GM12878 (cell line): ENCODE measurements around the gene SRP54. TPM values are rescaled to one million over a fixed set of nuclear protein-coding genes. Genes with fewer than 3 reads are reported as not detected.

Experiments
- ATAC-seq: fragments of 200-7000 bp; cut with Tn5 transposase; 3 replicates; pipeline ENCODE4 v1.9.1; 2020; ENCODE audit warnings: mild to moderate bottlenecking, moderate library complexity
- BruUV-seq: library from RNA; stranded (reverse); fragments of 400-500 nt; replicated peaks from 2 replicates; lab custom pipeline; 2021; lab: Mats Ljungman, UMichigan
- CTCF ChIA-PET: fragments of 300-600 bp; sonication (Branson Sonifier 250); formaldehyde crosslinking; extraction: SDS; loops from one replicate; lab custom pipeline; 2021; ENCODE audit warnings: inconsistent platforms; lab: Yijun Ruan, JAX
- POLR2A ChIA-PET: fragments of 350-600 bp; formaldehyde crosslinking; extraction: SDS; loops from one replicate; lab custom pipeline; 2021; ENCODE audit warnings: inconsistent platforms; lab: Charles Lee
- RAD21 ChIA-PET: fragments of 300-600 bp; sonication (Branson Sonifier 250); formaldehyde crosslinking; loops from one replicate; lab custom pipeline; 2023; ENCODE audit warnings: antibody characterized with exemption; ENCODE audit not compliant: unreplicated experiment; lab: Charles Lee
- SMC1A ChIA-PET: fragments of 300-600 bp; sonication (Branson Sonifier 250); formaldehyde crosslinking; loops from one replicate; lab custom pipeline; 2023; ENCODE audit not compliant: unreplicated experiment, uncharacterized antibody; lab: Charles Lee
- DNase-seq: peaks from one replicate; pipeline ENCODE4 v3.0.0-alpha.2; 2011; ENCODE audit warnings: low read depth, low spot score
- FAIRE-seq: peaks from 3 replicates; lab custom pipeline; 2011; peaks lifted over from hg19 to GRCh38; lab: Jason Lieb, UNC
- H2AFZ ChIP-seq: 2 replicates; pipeline ENCODE4 v1.6.0; 2011; ENCODE audit warnings: low read depth, low read length, control low read depth; ENCODE audit not compliant: control insufficient read depth
- H3K27ac ChIP-seq: 2 replicates; pipeline ENCODE4 v1.5.1; 2011; ENCODE audit warnings: control low read depth; ENCODE audit not compliant: control insufficient read depth, insufficient read depth
- H3K27me3 ChIP-seq, 2 experiments: replicated peaks in 1 of 2; 2 replicates each; pipeline versions ENCODE4 v1.6.0 to v1.6.1; 2011; ENCODE audit warnings: low read length in 1 of 2; ENCODE audit not compliant: control insufficient read depth in 2 of 2, insufficient read depth in 2 of 2
- H3K36me3 ChIP-seq, 2 experiments: 2 replicates each; pipeline ENCODE4 v1.5.1; 2011; ENCODE audit warnings: low read length in 1 of 2; ENCODE audit not compliant: control insufficient read depth in 2 of 2, insufficient read depth in 2 of 2
- H3K4me1 ChIP-seq: 2 replicates; pipeline ENCODE4 v1.6.1; 2011; ENCODE audit warnings: mild to moderate bottlenecking, low read length, moderate library complexity, mixed read lengths; ENCODE audit not compliant: control insufficient read depth, insufficient read depth
- H3K4me2 ChIP-seq: 2 replicates; pipeline ENCODE4 v1.6.0; 2011; ENCODE audit warnings: control low read depth; ENCODE audit not compliant: control insufficient read depth, insufficient read depth
- H3K4me3 ChIP-seq: fragments of 200-600 bp; sonication (generic); 2 replicates; pipeline ENCODE4 v1.5.1; 2016
- H3K79me2 ChIP-seq: 2 replicates; pipeline ENCODE4 v1.6.0; 2011; ENCODE audit warnings: low read length; ENCODE audit not compliant: control insufficient read depth, insufficient read depth
- H3K9ac ChIP-seq: 2 replicates; pipeline ENCODE4 v1.8.0; 2011; ENCODE audit warnings: low read length, control low read depth, mixed read lengths; ENCODE audit not compliant: control insufficient read depth, insufficient read depth
- H3K9me3 ChIP-seq: replicated peaks from 3 replicates; pipeline ENCODE4 v1.5.1; 2011; ENCODE audit warnings: mild to moderate bottlenecking, low read length; ENCODE audit not compliant: control insufficient read depth, insufficient read depth
- H4K20me1 ChIP-seq: 2 replicates; pipeline ENCODE4 v1.6.0; 2011; ENCODE audit not compliant: control insufficient read depth, insufficient read depth
- ETV6 ChIP-seq, 2 experiments: fragments of 450-650 bp in 1 of 2; IDR thresholded peaks in 1 of 2; conservative IDR thresholded peaks in 1 of 2; 2 replicates each; pipeline ENCODE4 v1.6.1; 2014; ENCODE audit warnings: antibody characterized with exemption in 1 of 2, borderline replicate concordance in 1 of 2, low read depth in 1 of 2, mild to moderate bottlenecking in 1 of 2, moderate library complexity in 1 of 2
- NKRF ChIP-seq: fragments of 450-650 bp; conservative IDR thresholded peaks from 2 replicates; pipeline ENCODE4 v1.6.1; 2017; ENCODE audit warnings: mild to moderate bottlenecking, moderate library complexity
- REST ChIP-seq: IDR thresholded peaks from 2 replicates; pipeline ENCODE4 v1.6.1; 2012; ENCODE audit warnings: mild to moderate bottlenecking, low read depth, low read length
- USF2 ChIP-seq: IDR thresholded peaks from 2 replicates; pipeline ENCODE4 v1.6.1; 2011; ENCODE audit warnings: low read depth, low read length, improper control_type of control experiment, borderline replicate concordance
- ZBED1 ChIP-seq: IDR thresholded peaks from 2 replicates; pipeline ENCODE4 v1.6.1; 2016; ENCODE audit warnings: borderline replicate concordance
- WGBS: methylation state at CpG from one replicate; pipeline ENCODE4 v1.1.6; 2016; ENCODE audit warnings: low lambda C conversion rate; ENCODE audit not compliant: insufficient replicate concordance, insufficient coverage; ENCODE audit errors: missing lambda C conversion rate; 5-methylcytosine and 5-hydroxymethylcytosine counted together
- in situ Hi-C: fragments of 300-500 bp; cut with MboI; formaldehyde crosslinking; loops from 9 replicates; pipeline ENCODE4 v1.14.3; 2018; ENCODE audit warnings: mixed read lengths
- intact Hi-C: fragments of 100-400 bp; cut with micrococcal nuclease; formaldehyde crosslinking; loops from one replicate; pipeline ENCODE4 v1.14.2; 2022; ENCODE audit not compliant: unreplicated experiment
- polyA plus RNA-seq, 11 experiments: library from polyadenylated mRNA; depleted of rRNA in 4 of 11; unstranded in 6 of 11; stranded (reverse) in 5 of 11; fragments of >200 nt; fragmentation: Nextera tagmentation in 4 of 11; fragmentation: Illumina TruSeq in 1 of 11; extraction: Ambion mirVana in 4 of 11; extraction: Trizol in 1 of 11; gene quantifications; 1 replicate in 1 of 11; 2 replicates in 10 of 11; pipeline versions ENCODE4 v1.2.1 to v1.2.3, GENCODE V29; 2011 to 2016; ENCODE audit warnings: inconsistent platforms in 2 of 11, missing spikeins in 2 of 11, low read depth in 1 of 11
- total RNA-seq, 4 experiments: library from RNA; depleted of rRNA in 3 of 4; stranded (reverse); fragments of >200 nt in 3 of 4; fragmentation: Illumina TruSeq in 1 of 4; extraction: Trizol in 1 of 4; gene quantifications; 2 replicates each; pipeline versions ENCODE4 v1.2.1 to v1.2.3, GENCODE V29; 2013 to 2021

Gene SRP54
- total and polyA plus RNA-seq, 10 of the 15 experiments (the other 5 are each of a cell fraction or from before 2014, with no cell fraction given) = 54.1 to 130 (median 72.3) TPM

GRCh38 chr14:35045798-35046047 is 62.9 kb downstream of the SRP54 start (continued):
- no peak for TF ChIP-seq ETV6 (conservative IDR thresholded peaks at IDR 0.05 in 1 of 2, IDR thresholded peaks at IDR 0.05 in 1 of 2; ENCODE audit: borderline replicate concordance in 1 of 2, low read depth in 1 of 2)
- TF ChIP-seq NKRF = peak; percentile 15; the same call in 1 of the 2 replicates

GRCh38 chr14:35046048-35046750 is 63.4 kb downstream of the SRP54 start, which contains the start of gene FAM177A1:
TSS of gene FAM177A1 (plus strand) at chr14:35046272. CDS start at chr14:35046464, 192 bp downstream.
- ChIA-PET SMC1A (interaction anchor here (0.6 to 2.2 kb wide), 7 partner anchors 15 to 370 kb away, joined by 3 to 7 read pairs (median 4); partner anchors contain the start of gene PPP2R3C), RAD21 (interaction anchor here (0.8 to 2.1 kb wide), 13 partner anchors 15 to 375 kb away, joined by 3 to 29 read pairs (median 4); partner anchors contain the start of genes BAZ1A, PPP2R3C and SRP54), CTCF (interaction anchor here (0.9 to 3.1 kb wide), 5 partner anchors 64 to 370 kb away, joined by 3 to 20 read pairs (median 4); partner anchors contain the start of genes BAZ1A and SRP54), POLR2A (interaction anchor here (0.6 to 3.5 kb wide), 17 partner anchors 10 to 1095 kb away, joined by 3 to 37 read pairs (median 4); partner anchors contain the start of genes BAZ1A, PPP2R3C, PRORP and SRP54)
- under 1% methylated on average over 58 of the region's 77 CpGs for WGBS
- peak; percentile 78 for DNase-seq
- in situ Hi-C loops = loop anchor here (10.0 kb wide), 1 partner anchor 369 kb away; no protein-coding TSS in a partner anchor
- Histone ChIP-seq H3K27me3 (no peaks in the 10 kb centered on the region), H3K79me2 (peaks cover 3% of the 10 kb centered on the region), H4K20me1 (no peaks in the 10 kb centered on the region), H3K9ac (peak within 1 kb of the TSS; percentile 73), H2AFZ (peak within 1 kb of the TSS; percentile 93), H3K27ac (peak within 1 kb of the TSS; percentile 67), H3K9me3 (no peaks in the 10 kb centered on the region), H3K36me3 (no peaks in the 10 kb centered on the region), H3K4me2 (peak within 1 kb of the TSS; percentile 78), H3K4me1 (peaks cover 6% of the 10 kb centered on the region; the same call in 1 of the 2 replicates), H3K4me3 (peak within 1 kb of the TSS; percentile 87)
- peak; percentile 95 for FAIRE-seq
- intact Hi-C loops = loop anchor here (1.0 to 5.0 kb wide), 4 partner anchors 63 to 371 kb away; partner anchors contain the start of genes PRORP and SRP54
- peak; percentile 98 for ATAC-seq
- no TSS peak for BruUV-seq
- TF ChIP-seq NKRF (peak; percentile 68), ZBED1 (no peak), USF2 (no peak), REST (no peak)
